Neural progenitor cell (in vitro differentiated cells): ENCODE results near the gene MERTK.

Source experiments
- EZH2 ChIP-seq: fragments of 200-600 bp; sonication (generic); IDR thresholded peaks from 2 replicates; pipeline ENCODE4 v1.6.1; 2017; ENCODE audit warnings: antibody characterized with exemption, mild to moderate bottlenecking, moderate library complexity
- EZH2phosphoT487 ChIP-seq: fragments of 200-600 bp; sonication (generic); IDR thresholded peaks from 2 replicates; pipeline ENCODE4 v1.6.1; 2017; ENCODE audit warnings: antibody characterized with exemption
- TF ChIP-seq, protein P1 (sequence below): fragments of 200-600 bp; sonication (generic); IDR thresholded peaks from 2 replicates; pipeline ENCODE4 v1.5.1; 2017; ENCODE audit warnings: antibody characterized with exemption, mild to moderate bottlenecking

DNA sequence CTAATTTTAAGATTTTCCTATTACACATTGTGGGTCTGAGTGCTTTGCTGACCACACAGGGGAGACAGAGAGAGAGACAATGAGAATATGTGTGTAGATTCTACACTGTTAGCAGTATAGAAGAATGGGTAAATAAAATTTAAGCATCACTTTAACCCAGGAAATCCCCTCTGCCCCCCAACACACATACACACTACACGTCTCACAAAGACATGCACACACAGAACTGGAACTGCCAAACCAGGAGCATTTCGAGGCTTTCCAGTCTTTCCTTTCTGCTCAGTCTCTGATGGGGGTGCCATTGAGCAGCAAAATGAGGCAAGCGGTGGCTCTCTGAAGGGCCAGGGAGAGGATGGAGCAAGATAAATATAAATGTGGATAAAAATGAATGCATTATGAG is 2.5 kb downstream of the MERTK start:
- TF ChIP-seq EZH2, result no peak
- TF ChIP-seq, protein P1, sequence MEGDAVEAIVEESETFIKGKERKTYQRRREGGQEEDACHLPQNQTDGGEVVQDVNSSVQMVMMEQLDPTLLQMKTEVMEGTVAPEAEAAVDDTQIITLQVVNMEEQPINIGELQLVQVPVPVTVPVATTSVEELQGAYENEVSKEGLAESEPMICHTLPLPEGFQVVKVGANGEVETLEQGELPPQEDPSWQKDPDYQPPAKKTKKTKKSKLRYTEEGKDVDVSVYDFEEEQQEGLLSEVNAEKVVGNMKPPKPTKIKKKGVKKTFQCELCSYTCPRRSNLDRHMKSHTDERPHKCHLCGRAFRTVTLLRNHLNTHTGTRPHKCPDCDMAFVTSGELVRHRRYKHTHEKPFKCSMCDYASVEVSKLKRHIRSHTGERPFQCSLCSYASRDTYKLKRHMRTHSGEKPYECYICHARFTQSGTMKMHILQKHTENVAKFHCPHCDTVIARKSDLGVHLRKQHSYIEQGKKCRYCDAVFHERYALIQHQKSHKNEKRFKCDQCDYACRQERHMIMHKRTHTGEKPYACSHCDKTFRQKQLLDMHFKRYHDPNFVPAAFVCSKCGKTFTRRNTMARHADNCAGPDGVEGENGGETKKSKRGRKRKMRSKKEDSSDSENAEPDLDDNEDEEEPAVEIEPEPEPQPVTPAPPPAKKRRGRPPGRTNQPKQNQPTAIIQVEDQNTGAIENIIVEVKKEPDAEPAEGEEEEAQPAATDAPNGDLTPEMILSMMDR, result peak; percentile 52
- no peak for TF ChIP-seq EZH2phosphoT487
